Skeletal muscle tissue (tissue), 4 donors: ENCODE results near the gene ATP9B. TPM values are rescaled to one million over a fixed set of nuclear protein-coding genes. Genes with fewer than 3 reads are reported as not detected.

Experiments
- H3K27ac ChIP-seq: one replicate; pipeline ENCODE4 v1.7.0; 2013; ENCODE audit warnings: mild to moderate bottlenecking, low read depth, low read length, inconsistent platforms
- H3K27me3 ChIP-seq, 3 donors: one replicate each; pipeline ENCODE4 v1.7.0; 2013; ENCODE audit warnings: low read length in 3 of 3; ENCODE audit not compliant: control insufficient read depth in 3 of 3, insufficient read depth in 3 of 3
- H3K36me3 ChIP-seq, 3 donors: one replicate each; pipeline ENCODE4 v1.7.0; 2013; ENCODE audit warnings: low read length in 3 of 3; ENCODE audit not compliant: control insufficient read depth in 3 of 3, insufficient read depth in 3 of 3
- H3K4me1 ChIP-seq, 3 donors: one replicate each; pipeline ENCODE4 v1.7.0; 2013; ENCODE audit warnings: low read length in 3 of 3, mild to moderate bottlenecking in 3 of 3; ENCODE audit not compliant: control insufficient read depth in 3 of 3, insufficient read depth in 3 of 3
- H3K4me3 ChIP-seq, 3 donors: one replicate each; pipeline ENCODE4 v1.7.0; 2013; ENCODE audit warnings: low read length in 3 of 3
- H3K9ac ChIP-seq, 3 donors: one replicate each; pipeline ENCODE4 v1.7.0; 2013; ENCODE audit warnings: low read length in 3 of 3, mild to moderate bottlenecking in 3 of 3, moderate library complexity in 2 of 3, low read depth in 1 of 3
- H3K9me3 ChIP-seq, 3 donors: one replicate each; pipeline ENCODE4 v1.7.0; 2013; ENCODE audit warnings: low read length in 3 of 3; ENCODE audit not compliant: control insufficient read depth in 3 of 3
- total RNA-seq: library from RNA; depleted of rRNA; stranded (reverse); fragments of >200 nt; gene quantifications from one replicate; pipeline ENCODE4 v1.2.3, GENCODE V29; 2014
- donor health status: Osteomylitis.

ATP9B gene
- total RNA-seq, 1 donor from 2014 or later = 83.0 TPM

DNA sequence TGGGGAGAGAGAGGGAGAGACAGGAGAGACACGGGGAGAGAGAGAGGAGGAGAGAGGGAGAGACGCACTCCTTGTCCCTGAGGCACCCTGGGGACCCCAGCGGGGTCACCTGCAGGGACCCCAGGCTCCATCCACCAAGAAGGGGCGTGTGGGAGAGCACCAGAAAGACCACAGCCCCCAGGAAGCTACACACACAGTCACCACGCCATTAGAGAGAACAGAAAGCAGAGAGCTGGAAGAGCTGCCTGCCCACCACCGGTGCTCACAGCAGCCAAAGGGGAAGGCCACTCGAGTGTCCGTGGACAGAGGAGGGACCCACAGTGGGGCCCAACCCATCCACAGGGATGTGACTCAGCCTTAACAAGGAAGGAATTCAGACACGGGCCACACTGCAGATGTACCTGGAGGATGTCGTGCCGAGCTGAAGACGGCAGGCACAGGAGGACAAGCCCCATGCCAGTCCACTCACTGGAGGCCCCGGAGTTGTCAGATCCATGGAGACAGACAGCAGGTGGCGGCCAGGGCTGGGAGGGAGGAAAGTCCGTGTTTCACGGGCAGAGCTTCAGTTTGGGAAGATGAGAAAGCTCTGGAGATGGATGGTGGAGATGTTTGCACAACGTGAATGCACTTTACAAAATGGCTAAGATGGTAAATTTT, 315.1 kb downstream of the ATP9B start:
- H3K27me3 ChIP-seq = peaks cover 19 to 27% (median 21%) of the 10 kb centered on the region in 3 donors
- H3K4me1 ChIP-seq = peaks cover 2 to 11% (median 4%) of the 10 kb centered on the region in 3 donors
- no peak overlapping the region for H3K4me3 ChIP-seq
- H3K36me3 ChIP-seq = peaks cover 0 to 2% (median 0%) of the 10 kb centered on the region in 3 donors
- H3K9ac ChIP-seq = peak overlapping the region in 1 of 3 donors; percentile 16
- H3K27ac ChIP-seq = no peak overlapping the region
- no peaks in the 10 kb centered on the region for H3K9me3 ChIP-seq

DNA sequence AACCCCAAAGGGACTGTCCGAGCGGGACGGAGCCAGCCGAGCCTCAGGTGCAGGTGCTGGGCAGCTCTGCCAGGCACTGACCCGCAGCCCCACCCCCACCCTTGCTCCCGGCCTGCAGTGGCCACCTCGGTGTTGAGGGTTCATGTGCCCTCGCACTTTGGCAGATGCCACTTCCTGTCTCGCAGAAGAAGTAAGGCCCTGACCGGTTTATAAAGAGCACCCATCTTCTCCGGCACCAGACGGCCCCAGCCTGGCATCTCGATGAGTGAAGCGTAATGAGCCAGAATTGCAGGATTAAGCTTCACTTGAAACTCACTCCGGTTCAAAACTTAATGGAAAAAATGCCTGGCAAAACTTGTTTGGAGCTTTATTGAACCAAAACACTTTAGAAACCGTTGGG, 315.6 kb downstream of the ATP9B start:
- H3K4me1 ChIP-seq = peaks cover 2 to 11% (median 4%) of the 10 kb centered on the region in 3 donors
- no peaks in the 10 kb centered on the region for H3K9me3 ChIP-seq
- H3K36me3 ChIP-seq = peaks cover 0 to 2% (median 0%) of the 10 kb centered on the region in 3 donors
- H3K9ac ChIP-seq = no peak overlapping the region
- no peak overlapping the region for H3K27ac ChIP-seq
- H3K4me3 ChIP-seq = no peak overlapping the region
- H3K27me3 ChIP-seq = peaks cover 21 to 30% (median 21%) of the 10 kb centered on the region in 3 donors

DNA sequence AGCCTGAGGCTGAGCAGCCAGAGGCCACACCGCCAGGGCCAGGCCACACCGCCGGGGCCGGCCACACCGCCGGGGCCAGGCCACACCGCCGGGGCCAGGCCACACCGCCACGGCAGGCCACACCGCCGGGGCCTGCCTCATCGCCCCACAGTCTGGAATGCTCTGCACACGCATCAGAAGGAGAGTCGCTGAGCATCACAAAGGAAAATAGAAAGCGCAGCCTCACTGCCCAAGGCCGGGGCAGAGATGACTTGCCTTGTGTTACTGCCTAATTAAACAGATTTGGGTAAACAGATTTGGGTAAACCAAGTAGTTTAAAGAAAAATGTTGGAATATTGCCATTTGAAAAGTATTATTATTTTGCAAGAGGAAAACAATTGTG, 316.1 kb downstream of the ATP9B start:
- peaks cover 2 to 11% (median 4%) of the 10 kb centered on the region in 3 donors for H3K4me1 ChIP-seq
- no peak overlapping the region for H3K4me3 ChIP-seq
- H3K27ac ChIP-seq = no peak overlapping the region
- H3K27me3 ChIP-seq = peaks cover 21 to 30% (median 21%) of the 10 kb centered on the region in 3 donors
- H3K9me3 ChIP-seq = no peaks in the 10 kb centered on the region
- H3K9ac ChIP-seq = no peak overlapping the region
- no peaks in the 10 kb centered on the region for H3K36me3 ChIP-seq

DNA sequence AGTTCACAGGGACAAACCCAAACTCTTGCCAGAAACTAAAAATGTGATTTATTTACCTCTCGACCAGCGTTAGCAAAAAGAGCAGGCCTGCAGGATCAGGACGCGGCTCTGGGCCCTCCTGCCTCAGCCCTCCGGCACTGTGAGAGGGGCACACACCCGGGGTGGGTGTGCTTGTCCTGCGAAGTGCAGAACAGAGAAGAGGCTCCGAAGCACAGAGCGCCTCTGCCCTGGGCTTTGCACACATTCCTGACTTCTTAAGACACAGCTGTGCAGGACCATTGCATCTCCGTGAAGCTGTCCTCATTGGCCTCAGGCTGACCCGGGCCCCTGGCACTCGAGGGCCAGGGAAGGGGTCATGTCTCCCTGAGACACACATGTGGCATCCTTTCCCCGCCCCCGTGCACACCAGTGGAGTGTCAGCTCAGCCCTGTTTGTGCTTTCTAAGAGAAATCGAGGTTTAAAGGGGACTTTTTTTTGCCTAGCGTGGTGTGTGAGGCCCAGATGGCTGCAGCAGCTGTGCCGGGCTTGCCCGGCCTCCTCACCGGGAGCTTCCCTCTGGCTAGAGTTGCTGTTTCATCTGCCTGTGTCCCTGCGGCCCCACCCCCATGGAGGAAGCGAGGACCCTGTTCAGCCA, 316.6 kb downstream of the ATP9B start:
- no peak overlapping the region for H3K9ac ChIP-seq
- peaks cover 2 to 11% (median 4%) of the 10 kb centered on the region in 3 donors for H3K4me1 ChIP-seq
- no peak overlapping the region for H3K27ac ChIP-seq
- H3K36me3 ChIP-seq = no peaks in the 10 kb centered on the region
- no peaks in the 10 kb centered on the region for H3K9me3 ChIP-seq
- no peak overlapping the region for H3K4me3 ChIP-seq
- peaks cover 21 to 30% (median 21%) of the 10 kb centered on the region in 3 donors for H3K27me3 ChIP-seq

DNA sequence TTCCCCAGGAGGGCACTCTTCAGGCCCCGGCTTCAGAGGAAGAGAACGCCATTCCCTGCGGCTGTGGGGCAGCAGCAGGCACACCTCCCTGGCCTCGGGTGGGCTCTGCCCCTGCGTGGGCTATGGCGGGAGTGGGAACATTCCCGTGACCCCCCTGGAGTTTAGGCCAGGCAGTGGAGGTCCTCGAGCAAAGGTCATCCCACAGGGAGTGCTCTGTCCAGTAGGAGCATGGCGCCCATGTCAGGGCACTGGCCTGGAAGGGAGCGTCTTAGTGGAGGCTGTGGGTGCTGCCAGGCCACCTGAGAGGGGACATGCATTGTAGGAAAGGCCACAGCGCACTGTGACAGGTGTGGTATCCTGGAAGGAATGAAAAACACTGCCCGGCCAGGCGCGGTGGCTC, 317.4 kb downstream of the ATP9B start:
- H3K27ac ChIP-seq = no peak overlapping the region
- no peaks in the 10 kb centered on the region for H3K36me3 ChIP-seq
- H3K4me1 ChIP-seq = peaks cover 0 to 11% (median 2%) of the 10 kb centered on the region in 3 donors
- peaks cover 21 to 30% (median 25%) of the 10 kb centered on the region in 3 donors for H3K27me3 ChIP-seq
- H3K9ac ChIP-seq = no peak overlapping the region
- no peak overlapping the region for H3K4me3 ChIP-seq
- no peaks in the 10 kb centered on the region for H3K9me3 ChIP-seq

DNA sequence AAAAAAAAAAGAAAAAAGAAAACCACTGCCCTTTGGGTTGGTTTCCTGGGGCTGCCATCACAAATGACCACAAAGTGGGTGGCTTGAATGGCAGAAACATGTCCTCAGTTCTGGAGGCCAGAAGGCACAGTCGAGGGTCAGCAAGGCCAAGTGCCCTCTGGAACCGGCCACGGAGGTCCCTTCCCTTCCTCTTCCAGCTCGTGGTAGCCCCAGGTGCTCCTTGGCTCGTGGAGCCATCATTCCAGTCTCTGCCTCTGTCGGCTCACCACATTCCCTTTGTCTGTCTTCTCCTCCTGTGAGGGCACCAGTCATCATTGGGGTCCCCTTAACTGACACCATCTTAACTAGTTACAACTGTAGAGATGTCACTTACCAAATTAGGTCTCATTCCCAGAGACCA, 318.0 kb downstream of the ATP9B start:
- no peaks in the 10 kb centered on the region for H3K9me3 ChIP-seq
- H3K4me1 ChIP-seq = peaks cover 0 to 11% (median 2%) of the 10 kb centered on the region in 3 donors
- H3K27ac ChIP-seq = no peak overlapping the region
- H3K9ac ChIP-seq = no peak overlapping the region
- no peaks in the 10 kb centered on the region for H3K36me3 ChIP-seq
- no peak overlapping the region for H3K4me3 ChIP-seq
- H3K27me3 ChIP-seq = peaks cover 21 to 30% (median 25%) of the 10 kb centered on the region in 3 donors

DNA sequence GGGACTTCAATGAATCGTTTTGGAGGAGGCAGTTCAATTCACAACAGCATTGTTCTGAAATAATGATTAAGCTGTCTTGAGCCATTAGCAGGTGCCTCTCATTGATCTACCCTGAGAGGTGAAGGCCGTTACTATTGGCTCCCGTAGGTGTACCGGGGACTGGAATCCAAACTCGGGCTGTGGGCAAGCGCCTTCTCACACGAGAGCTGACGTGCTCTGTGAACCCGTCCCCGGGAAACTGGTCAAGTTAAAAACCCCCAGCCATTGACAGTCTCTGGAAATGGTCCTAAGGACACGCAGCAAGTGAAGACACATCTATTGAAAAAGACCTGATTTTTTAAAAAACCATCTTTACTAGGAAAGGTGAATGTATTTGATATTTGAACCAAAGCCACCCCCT, 318.4 kb downstream of the ATP9B start:
- H3K9ac ChIP-seq = no peak overlapping the region
- H3K4me3 ChIP-seq = no peak overlapping the region
- no peaks in the 10 kb centered on the region for H3K36me3 ChIP-seq
- H3K27me3 ChIP-seq = peaks cover 21 to 30% (median 25%) of the 10 kb centered on the region in 3 donors
- no peak overlapping the region for H3K27ac ChIP-seq
- H3K4me1 ChIP-seq = peaks cover under 1 to 11% (median 2%) of the 10 kb centered on the region in 3 donors
- H3K9me3 ChIP-seq = no peaks in the 10 kb centered on the region

DNA sequence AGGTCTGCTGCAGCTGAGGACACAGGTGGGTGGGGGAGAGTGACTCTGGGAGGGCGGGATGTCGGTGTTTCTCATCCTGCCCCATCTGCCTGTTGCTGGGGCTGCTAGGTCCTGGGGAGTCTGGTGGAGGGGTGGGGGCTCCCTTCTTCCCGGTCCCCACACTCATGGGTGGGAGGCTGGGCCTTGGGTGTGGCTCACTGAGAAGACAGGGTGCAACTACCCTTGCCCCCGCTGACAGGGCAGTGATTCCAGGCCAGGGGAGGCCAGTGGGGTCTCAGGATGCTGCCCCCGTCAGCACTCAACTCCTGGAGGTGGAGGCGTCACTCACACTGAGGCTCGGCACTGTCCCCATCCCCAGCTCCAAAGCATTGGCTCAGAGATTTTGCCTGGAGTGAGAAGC, 318.8 kb downstream of the ATP9B start:
- no peak overlapping the region for H3K4me3 ChIP-seq
- H3K4me1 ChIP-seq = peaks cover 5 to 14% (median 5%) of the 10 kb centered on the region in 3 donors
- no peak overlapping the region for H3K9ac ChIP-seq
- peaks cover 21 to 30% (median 25%) of the 10 kb centered on the region in 3 donors for H3K27me3 ChIP-seq
- H3K27ac ChIP-seq = no peak overlapping the region
- H3K9me3 ChIP-seq = no peaks in the 10 kb centered on the region
- no peaks in the 10 kb centered on the region for H3K36me3 ChIP-seq

DNA sequence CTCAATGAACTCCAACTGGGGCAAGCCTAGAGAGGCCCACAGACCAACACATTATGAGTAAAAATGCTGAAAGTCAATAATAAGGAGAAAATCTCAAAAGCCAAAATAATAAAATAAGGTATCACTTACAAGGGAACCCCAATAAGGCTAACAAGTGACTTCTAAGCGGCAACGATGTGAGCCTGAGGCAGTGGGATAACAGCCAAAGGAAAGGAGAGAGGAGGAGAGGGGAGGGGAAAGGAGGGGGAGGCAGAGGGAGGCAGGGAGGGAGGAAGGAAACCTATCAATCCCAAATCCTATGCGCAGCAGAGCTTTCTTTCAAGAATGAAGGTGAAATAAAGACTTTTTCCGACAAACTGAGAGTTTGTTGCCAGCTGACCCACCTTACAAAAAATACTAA, 320.5 kb downstream of the ATP9B start:
- Histone ChIP-seq H3K4me1 (peaks cover 8 to 16% (median 10%) of the 10 kb centered on the region in 3 donors), H3K9ac (no peak overlapping the region), H3K4me3 (no peak overlapping the region), H3K36me3 (no peaks in the 10 kb centered on the region), H3K27me3 (peaks cover 18 to 30% (median 21%) of the 10 kb centered on the region in 3 donors), H3K27ac (no peak overlapping the region), H3K9me3 (no peaks in the 10 kb centered on the region)

DNA sequence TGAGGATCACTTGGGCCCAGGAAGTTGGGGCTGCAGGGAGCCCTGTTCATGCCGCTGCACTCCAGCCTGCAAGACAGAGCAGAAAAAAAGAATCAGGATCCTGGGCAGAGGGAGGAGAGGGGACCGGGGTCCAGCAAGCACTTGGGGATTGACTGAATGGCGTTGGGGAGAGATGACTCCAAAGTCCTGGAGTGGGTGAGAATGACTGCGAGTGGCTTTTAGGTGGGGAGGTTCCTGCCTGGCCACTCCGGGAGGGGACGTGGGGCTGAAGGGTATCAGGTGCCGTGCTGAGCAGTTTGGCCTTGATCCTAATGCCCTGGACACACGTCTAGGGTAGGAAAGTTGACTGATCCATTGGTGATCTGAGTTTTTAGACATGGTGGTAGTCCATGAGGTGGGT, 323.0 kb downstream of the ATP9B start:
- Histone ChIP-seq H3K4me3 (no peak overlapping the region), H3K36me3 (no peaks in the 10 kb centered on the region), H3K27ac (no peak overlapping the region), H3K27me3 (peaks cover 11 to 20% (median 11%) of the 10 kb centered on the region in 3 donors), H3K9me3 (no peaks in the 10 kb centered on the region), H3K9ac (no peak overlapping the region), H3K4me1 (peaks cover 15 to 23% (median 17%) of the 10 kb centered on the region in 3 donors)
